KG1 (cell line): ENCODE data around the gene PRR7.
"Not testable (repeated sequence)": the region's sequence is repeated elsewhere in the genome, so short reads cannot be mapped to it uniquely, and the experiment has no call there.

ENCODE experiments used
- DNase-seq: peaks from one replicate; lab custom pipeline; 2025; lab: John Stamatoyannopoulos, UW

Gene PRR7

DNA sequence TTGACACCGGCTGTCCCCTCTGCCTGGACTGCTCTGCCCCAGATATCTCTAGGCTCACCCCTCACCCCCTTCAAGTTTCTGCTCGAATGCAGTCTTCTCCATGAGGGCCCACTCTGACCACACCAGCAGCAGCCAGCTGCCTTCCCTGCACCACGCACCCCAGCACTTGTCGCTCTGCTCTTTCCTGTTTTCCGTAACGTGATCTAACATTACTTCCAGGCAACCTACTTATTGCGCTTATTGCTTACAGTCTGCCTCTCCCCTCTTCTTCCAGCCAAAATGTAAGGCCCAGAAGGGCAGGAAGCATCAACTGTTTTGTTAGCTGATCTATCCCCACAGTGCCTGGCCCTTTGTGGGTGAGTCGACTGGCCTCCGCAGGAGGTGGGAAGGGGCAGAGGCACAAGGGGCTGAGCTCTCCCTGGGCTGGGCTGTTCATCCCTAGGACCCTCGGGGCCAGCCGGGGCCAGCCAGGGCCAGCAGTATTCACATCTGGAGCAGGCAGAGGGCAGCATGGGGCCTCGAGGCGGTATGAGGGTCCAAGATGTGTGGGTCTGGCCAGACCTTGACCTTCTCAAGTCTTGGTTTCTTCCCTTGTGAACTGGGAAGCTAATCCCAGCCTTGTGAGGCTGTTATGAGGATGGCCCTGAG is 38.4 kb downstream of the PRR7 start:
- DNase-seq, result no peak

DNA sequence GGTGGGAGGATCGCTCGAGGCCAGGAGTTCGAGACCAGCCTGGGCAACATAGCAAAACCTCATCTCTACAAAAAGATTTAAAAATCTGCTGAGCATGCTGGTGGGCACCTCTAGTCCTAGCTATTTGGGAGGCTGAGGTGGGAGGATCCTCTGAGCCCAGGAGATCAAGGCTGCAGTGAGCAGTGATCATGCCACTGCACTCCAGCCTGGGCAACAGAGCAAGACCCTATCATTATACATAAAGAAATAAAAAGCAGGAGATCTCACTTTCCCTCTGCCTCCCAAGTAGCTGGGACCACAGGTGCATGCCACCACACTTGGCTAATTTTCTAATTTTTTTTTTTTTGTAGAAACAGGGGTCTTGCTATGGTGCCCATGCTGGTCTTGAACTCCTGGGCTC is 39.1 kb downstream of the PRR7 start:
- DNase-seq, result not testable (repeated sequence)

DNA sequence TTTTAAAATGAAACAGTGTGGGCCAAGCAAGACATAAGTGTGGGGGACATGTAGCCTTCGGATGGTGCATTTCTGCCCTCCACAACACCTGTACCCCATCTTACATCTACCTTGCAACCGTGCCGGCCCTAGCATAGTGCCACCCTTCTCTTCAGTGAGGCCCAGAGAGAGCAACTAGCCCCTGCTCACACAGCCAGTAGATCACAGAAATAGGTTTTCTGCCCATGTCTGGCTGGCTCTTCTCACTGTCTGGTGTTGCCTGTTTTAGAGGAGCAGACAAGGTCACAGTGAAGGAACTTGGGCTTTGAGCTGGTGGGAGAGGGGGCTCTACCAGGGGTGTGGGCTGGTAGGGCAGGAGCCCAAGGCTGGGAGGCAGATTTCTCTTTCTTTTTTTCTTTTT is 39.6 kb downstream of the PRR7 start:
- DNase-seq, result no peak

DNA sequence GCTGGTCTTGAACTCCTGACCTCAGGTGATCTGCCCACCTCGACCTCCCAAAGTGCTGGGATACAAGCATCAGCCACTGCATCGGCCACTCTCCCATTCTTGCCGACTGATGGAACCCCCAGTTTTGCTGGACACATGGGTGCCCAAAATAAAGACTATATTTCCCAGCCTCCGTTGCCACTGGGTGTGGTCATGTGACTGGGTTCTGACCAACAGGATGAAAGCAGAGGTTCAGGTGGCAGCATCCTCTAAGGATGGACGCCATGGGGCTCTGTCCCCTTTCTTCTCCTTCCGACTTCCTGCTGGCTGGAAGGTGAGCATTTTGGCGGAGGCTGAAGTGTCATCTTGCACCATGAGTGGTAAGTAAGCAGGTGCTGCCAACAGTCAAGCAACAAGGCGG is 40.5 kb downstream of the PRR7 start:
- DNase-seq, result no peak

DNA sequence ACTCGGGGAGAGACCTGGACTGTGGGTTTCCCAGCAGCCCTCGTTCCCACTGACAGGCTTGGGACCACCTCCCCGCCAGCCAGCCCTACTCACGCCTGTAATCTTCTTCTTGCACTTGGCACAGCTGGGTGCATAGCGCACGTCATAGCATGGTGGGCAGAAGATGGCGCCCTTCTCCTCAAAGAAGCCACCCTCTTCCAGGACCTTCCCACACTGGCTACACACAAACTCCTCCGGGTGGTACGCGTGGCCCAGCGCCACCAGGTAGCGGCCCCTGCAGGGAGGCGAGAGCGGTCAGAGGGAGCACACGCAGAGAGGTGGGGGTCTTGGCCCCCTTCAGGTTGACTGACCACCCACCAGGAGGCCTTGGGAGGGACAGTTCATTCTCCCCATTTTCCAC is 41.4 kb downstream of the PRR7 start:
- DNase-seq, result no peak

DNA sequence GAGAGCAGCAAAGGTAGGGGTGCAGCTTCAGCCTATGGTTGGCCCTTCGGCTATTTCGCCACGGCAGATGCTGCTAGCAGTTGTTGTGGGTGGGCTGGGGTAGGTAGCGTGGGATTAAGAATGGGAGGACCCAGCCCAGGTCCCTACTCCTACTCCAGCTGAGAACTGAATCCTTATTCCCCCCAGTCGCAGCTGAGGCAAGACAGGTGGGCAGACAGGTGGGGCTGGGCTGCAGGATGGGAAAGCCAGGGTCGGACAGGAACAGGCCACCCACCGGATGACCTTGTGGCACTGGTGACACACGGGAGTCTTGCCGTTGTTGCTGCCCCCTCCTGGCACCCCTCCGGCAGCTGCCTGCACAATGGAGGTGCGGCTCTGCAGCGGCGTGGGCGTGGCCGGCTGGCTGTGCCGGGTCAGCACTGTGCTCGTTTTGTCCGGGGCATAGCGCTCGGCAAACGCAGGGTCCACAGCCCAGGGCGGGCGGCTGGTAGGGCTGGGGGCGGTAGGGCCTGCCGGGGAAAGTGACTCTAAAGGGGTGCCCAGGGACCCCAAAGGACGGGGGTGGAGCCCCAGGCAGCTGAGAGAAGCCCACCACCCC is 42.6 kb downstream of the PRR7 start:
- no peak for DNase-seq

DNA sequence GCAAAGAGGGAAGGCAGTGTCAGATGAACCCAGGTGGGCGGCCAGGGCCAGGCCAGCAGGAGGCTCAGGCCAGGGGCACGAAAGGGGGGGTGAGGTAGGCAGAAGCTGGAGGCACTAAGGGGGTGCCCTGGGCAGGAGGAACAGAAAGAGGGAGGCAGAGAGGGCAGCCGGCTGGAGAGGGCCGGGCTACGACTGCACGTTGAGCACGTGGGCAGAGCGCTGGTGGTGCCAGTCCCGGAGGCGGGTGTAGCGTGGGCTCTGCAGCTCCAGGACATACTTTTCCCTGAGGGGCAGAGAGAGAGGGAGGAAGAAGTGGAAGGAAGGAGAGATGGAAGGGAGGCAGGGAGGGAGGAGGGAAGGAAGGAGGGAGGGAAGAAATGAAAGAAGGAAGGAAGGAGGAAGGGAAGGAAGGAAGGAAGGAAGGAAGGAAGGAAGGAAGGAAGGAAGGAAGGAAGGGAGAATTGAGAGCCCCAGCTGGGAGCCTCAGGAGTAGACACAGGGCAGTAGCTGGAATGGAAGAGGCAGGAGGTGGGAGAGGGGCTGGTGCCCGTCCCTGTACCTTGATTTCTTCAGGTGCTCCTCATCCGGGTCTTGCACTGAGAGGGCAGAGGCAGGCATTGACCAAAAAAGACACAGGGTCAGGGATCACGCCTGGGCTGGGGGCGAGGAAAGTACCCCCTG is 43.8 kb downstream of the PRR7 start:
- no peak for DNase-seq

DNA sequence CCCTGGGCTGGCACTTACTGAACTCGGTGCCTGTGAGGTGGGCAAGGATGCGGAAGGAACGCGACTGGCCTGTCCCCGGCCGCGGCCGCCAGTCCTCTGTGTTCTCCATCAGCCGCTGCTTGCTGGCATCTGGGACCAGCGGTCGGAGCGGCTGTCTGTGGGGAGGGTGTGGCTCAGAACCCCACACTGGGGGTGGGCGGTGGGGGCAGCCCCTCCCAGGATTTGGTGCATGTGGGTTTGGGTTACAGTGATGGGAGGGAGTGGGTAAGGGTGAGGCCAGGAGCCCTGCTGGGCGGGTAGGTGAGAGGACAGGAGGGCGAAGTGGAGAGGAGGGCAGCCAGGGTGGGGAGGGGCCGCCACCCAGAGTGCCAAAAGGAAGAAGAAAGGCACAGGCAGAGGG is 44.4 kb downstream of the PRR7 start:
- no peak for DNase-seq

DNA sequence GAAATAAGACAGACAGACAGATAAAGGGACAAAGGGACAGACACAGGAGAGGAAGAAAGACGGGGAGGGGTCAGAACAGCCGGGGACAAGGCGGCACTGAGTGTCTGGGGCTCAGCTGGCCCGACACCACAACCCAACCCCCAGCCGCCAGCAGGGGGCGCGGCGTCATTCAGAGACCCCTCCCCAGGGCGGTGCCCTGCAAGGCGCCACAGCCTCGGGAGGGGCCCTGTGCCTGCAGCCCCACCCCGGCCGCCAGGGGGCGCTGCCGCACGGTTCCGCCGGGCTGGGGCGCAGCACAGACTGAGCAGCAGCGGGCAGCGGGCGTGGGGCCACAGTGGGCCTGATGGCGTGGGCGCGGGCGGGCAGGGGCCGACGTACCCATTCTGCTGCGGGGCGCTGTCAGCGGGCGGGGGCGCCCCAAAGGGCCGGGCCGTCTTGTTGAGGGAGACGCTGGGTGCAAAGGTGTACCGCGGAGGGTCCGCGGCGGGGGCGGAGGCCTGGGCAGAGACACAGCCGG is 44.9 kb downstream of the PRR7 start:
- no peak for DNase-seq

DNA sequence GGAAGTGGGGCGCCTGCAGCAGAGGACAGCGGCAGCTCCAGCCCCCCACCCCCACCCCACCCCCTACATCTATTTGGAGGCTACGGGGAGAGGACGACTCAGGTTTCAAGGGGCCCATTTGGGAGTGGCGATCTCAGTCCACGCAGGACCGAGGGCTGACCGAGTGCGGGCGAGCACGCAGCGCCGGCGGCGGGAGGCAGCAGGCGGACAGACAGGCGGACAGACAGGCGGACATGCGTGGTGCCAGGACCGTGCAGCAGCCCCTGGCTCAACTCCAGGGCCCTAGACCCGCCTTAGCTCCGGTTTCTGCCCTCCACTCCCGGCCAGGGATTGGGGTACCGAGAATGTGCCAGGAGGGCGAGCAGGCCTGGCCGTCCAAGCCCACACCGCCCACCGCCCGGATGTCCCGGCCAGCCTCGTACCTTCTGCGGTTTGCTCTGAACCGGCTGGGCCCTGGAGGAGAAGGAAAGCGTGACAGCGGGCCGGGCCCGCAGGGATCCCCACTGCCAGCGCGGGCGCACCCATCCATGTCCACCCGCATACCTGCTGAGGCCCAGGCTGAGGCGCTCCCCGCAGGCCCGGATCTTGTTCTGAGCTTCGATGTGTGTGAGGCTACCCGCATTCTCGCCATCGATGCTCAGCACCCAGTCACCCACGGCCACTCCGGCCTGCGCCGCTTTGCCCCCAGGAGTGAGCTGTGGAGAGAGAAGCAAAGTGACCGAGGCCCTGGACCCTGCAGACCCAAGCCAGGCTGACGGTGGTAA is 45.6 kb downstream of the PRR7 start:
- no peak for DNase-seq

DNA sequence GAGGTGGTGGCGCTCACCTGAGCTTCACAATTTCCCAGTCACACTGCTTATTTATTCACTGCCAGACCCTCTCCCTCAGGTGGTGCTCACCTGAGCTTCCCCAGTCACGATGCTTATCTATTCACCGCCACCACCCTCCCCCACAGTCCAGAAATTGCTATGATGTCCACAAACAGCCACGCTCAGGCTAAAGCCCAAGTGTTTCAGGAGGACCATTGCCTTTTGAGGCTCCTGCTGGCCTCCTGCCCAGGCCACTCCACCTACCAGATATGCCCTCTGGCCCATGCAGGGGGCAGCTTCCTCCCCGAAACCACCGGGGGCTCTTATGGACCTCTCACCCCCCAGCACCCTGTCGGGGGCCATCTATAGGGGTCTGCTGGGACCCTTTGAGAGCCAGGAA is 46.2 kb downstream of the PRR7 start:
- DNase-seq, result no peak

DNA sequence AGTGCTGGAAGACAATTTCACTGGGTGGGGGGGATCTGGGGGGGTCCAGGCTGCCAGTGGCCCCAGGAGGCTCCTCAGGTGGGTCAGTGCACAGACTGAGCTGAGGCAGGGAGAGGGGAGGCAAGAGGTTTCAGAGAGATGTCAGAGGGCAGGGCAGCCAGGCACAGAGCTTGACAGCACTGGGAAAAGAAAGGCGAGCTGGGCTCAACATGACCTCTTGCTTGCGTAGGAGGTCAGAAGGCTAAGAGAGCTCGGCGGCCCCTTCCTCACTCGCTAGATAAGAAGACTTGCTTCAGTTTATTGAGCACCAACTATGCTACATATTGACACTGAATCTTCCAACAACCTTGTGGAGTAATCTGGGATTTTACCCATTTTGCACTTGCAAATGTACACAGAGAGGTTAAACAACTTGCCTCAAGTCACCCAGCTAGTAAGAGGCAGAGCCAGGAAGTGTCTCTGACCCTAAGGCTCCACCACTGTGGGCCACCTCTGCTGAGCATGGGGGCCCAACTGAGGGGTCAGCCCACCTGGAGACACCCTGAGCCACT is 47.3 kb downstream of the PRR7 start:
- DNase-seq, result no peak

DNA sequence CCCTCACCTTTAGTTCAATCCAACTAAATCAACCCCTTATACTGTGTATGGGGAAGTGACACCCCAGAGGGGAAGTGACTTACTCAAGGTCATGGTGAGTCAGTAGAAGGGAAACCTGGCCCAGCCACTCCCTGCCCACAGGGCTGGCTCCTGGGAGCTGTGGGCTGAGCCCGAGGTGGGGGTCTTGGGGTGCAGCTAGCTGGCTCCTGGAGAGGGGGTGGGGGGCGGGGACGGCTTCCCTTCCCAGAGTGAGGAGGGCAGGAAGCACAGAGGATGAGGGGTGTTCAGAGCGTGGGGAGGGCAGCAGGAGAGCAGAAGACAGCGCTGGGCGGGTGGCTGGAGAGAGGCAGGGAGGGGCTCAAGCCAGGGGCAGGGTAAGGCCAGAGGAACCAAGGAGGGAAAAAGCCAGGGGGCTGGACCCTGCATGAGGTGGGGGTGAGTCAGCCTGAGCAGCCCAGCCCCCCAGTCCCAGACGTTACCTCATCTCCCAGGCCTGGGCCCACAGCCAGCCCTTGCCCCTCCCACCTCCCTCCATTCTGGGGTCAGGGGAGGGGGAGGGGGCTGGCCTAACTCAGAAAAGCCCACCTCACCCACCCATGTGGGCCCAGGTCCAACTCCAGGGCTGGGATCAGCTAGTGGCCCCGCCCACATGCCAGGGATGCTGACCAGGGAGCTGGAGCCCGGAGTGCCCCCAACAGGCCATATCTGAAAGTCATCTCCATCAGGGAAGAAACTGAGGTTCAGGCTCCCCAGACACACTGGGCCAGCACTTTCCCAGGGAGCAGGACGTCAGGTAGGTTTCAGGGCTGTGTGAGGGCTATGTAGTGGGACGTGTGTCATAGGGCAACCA is 48.0 kb downstream of the PRR7 start:
- DNase-seq, result peak; percentile 7

DNA sequence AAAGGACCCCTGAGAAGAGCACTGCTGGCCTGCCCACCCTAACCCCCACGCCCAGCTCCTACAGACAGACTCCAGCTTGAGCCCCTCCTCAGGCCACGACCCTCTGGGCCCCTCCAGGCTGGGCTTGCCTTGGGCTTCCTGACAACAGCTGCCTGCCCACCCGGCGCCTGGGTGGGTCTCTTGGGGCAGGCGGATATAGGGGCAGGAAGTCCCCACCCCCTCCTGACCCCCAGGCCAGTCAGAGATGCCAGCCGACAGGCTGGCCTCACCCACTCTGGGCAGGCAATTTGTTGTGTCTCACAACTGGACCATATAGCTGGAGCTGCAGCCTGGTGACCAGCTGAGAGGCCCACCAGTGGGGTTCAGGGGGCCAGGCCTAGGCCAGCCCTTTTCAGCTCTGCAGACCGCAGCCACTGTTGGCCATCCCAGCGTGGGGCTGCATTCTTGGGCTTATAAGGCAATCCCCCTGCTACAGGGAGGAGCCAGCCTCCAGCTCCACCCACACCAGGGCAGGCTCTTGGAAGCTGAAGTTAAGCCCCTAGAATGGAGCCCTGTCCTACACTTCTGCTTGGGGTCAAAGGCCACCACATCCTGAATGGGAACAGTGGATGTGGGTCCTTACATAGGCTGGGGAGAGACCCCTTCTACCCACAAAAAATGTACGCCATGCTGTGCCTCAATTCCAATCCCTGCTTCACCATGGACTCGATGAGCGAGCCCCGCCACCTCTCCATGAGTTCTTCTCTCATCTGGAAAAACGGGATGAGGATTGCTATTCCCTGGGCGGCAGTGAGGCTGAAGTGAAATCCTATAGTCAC is 48.8 kb downstream of the PRR7 start:
- no peak for DNase-seq

DNA sequence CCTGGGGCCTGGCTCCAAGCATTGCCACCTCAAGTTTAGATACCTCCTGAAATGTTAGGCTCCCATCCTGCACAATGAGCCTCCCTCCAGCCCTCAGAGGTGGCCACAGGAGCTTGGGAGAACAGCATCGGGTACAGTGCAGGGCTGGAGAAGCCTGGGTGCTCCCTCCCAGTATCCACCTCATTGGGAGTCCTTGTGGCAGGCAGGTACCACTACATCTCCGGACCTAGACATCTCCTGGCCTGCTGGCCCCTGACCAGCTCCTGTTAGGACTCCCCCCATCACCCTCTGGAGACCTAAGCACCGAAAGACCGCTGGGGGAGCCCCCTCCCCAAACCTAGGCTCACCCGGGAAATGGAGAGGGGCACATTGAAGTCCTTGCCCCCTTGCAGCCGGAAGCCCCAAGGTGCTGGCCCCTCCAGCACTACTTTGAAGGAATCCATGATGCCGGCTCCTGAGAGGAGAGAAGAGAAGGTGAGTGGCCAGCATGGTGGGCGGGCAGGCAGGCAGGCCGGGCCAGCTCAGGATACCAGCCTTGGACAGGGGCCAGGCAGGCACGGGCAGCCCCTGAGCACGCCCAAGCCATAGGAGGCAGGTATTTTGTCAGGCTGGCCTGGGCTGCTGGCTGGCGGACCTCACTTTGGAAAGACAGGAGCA is 49.6 kb downstream of the PRR7 start:
- no peak for DNase-seq

DNA sequence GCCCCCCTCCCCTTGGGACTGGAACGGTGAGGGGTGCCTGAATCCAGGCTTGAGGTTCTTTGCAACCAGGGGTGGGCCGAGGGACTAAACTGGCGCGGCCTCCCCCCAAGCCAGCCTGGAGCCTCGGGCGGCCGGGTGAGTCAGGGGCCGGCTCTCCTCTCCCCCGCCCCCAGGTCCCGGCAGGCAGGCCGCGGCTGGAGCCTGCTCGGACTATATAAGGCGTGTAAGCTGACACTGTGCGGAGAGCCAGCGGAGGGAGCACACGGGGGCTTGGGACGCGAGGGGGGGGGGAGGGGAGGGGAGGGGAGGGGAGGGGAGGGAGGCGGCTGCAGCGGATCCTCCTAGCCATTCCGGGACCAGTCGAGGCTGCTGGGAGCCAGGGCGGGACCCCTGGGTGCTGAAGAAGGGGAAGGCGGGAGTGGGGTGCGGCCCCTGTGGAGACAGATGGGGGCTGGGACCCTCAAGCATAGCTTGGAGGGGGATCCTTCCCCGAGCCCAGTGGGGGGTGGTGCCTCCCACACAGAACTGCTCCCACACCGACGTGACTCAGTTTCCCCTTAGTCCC is 50.2 kb downstream of the PRR7 start:
- no peak for DNase-seq

DNA sequence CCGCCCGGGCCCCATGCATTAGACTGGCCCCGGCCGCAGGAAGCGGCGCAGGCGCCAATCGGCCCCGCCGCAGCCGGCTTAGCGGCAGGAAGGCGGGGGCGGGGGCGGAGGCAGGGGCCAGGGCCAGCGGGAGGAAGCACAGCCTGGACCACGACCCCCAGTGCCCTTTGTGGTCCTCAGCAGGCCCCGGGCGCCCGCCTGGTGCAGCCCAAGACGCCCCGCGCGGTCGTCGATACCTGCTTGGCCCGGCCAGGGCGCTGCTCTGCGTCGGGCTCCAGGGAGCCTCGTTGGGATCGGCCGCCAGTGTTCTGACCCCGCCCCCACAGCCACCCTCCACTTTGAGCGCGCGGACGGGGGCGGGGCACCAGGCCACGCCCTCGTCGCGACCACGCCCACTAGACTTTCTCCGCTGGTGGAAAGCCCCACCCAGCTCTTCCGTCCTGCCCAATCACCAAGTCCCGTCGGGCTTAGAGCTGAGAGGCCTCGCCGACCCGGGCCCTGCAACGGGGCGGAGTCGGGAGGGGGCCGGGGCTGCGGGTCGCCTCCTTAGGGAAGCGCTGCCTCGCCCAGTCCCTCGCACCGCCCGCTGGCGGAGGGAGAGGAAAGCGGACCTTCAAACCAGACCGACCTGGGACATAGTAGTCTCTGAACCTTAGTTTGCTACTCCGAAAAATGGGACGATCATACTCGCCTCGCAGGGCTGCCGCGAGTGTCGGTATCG is 50.8 kb downstream of the PRR7 start, which contains the start of gene PDLIM7:
TSS of gene PDLIM7 (minus strand) at position 313 of the 721 bp plus-strand sequence. CDS start 1,092 bp downstream, outside the sequence.
- peak; percentile 85 for DNase-seq

DNA sequence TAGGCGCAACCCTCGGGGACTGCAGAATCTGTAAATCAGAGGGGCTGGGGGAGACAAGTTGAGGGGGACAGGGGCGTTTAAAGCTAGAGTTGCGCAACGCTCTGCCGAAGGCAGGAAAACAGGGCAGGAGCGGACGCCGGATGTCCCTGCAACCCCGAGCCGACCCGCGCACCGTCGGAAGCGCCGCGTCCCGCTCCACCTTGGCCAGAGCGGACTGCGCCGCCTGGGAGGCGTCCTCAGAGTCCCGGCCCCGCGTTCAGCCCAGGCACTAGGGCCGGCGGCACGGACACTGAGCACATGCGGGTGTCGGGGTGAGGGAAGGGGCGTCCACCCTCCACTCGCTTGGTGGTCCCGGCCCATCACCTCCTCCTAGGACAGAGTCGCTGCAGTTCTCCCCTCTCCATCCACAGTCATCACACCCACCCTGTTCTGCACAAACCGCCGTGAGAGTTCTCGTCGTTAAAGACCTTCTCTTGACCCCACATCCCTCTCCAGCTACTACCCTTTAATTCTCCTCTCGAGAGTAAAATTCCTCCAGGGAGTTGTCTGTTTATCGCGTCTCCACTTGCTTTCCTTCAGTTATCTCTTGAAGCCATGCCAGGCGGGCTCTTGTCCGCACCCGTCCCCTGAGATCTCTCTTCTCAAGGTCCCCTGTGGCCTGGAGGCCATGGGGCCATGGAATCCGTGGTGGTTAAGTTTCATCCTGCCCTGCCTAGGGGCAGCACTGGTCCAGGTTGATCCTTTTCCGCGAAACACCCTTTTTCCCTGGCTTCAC is 51.6 kb downstream of the PRR7 start:
- no peak for DNase-seq
